DOHH2 (cell line): ENCODE results near the gene PCDHB11.
"Not testable (repeated sequence)": the region's sequence is repeated elsewhere in the genome, so short reads cannot be mapped to it uniquely, and the experiment has no call there.

Source experiments
- H3F3A ChIP-seq: fragments of 200-600 bp; sonication (generic), shearing (Covaris generic); 2 replicates; pipeline ENCODE4 v1.6.0; 2016; ENCODE audit warnings: antibody characterized with exemption, mild to moderate bottlenecking; ENCODE audit not compliant: control insufficient read depth, insufficient read depth
- H3K27ac ChIP-seq: fragments of 200-600 bp; sonication (generic); 2 replicates; pipeline ENCODE4 v1.5.1; 2014; ENCODE audit warnings: low read depth, mild to moderate bottlenecking, low read length, moderate library complexity
- H3K27me3 ChIP-seq: fragments of 200-600 bp; sonication (generic); 2 replicates; pipeline ENCODE4 v1.6.1; 2014; ENCODE audit warnings: mild to moderate bottlenecking, low read length, mixed read lengths; ENCODE audit not compliant: control insufficient read depth
- H3K36me3 ChIP-seq: fragments of 200-600 bp; sonication (generic); 2 replicates; pipeline ENCODE4 v1.6.1; 2014; ENCODE audit warnings: mild to moderate bottlenecking, low read length, moderate library complexity, mixed read lengths; ENCODE audit not compliant: control insufficient read depth
- H3K4me1 ChIP-seq: fragments of 200-600 bp; sonication (generic); 2 replicates; pipeline ENCODE4 v1.6.1; 2014; ENCODE audit warnings: mild to moderate bottlenecking, low read length, mixed read lengths; ENCODE audit not compliant: control insufficient read depth
- H3K4me2 ChIP-seq: fragments of 200-600 bp; sonication (generic); 2 replicates; pipeline ENCODE4 v1.6.0; 2014; ENCODE audit warnings: mild to moderate bottlenecking, low read length, moderate library complexity
- H3K4me3 ChIP-seq: fragments of 200-600 bp; sonication (generic); 2 replicates; pipeline ENCODE4 v1.5.1; 2014; ENCODE audit warnings: mild to moderate bottlenecking, low read length, mixed read lengths
- H3K79me2 ChIP-seq: fragments of 200-600 bp; sonication (generic); 2 replicates; pipeline ENCODE4 v1.6.1; 2014; ENCODE audit warnings: mild to moderate bottlenecking, low read length, mixed read lengths; ENCODE audit not compliant: control insufficient read depth
- H3K9me2 ChIP-seq: fragments of 200-600 bp; sonication (generic); replicated peaks from 2 replicates; pipeline ENCODE4 v1.6.1; 2014; ENCODE audit warnings: mild to moderate bottlenecking, low read length, mixed read lengths; ENCODE audit not compliant: control insufficient read depth
- H3K9me3 ChIP-seq: fragments of 200-600 bp; sonication (generic); 2 replicates; pipeline ENCODE4 v1.6.1; 2014; ENCODE audit warnings: antibody characterized with exemption, low read length, mixed read lengths; ENCODE audit not compliant: control insufficient read depth, insufficient read depth
- H4K20me1 ChIP-seq: fragments of 200-600 bp; sonication (generic); 2 replicates; pipeline ENCODE4 v1.6.0; 2014; ENCODE audit warnings: low read depth, mild to moderate bottlenecking, antibody characterized with exemption, low read length, moderate library complexity; ENCODE audit not compliant: control insufficient read depth, insufficient read depth
- EZH2phosphoT487 ChIP-seq: fragments of 200-600 bp; sonication (generic); IDR thresholded peaks from 2 replicates; pipeline ENCODE4 v1.6.1; 2017; ENCODE audit warnings: borderline replicate concordance, mild to moderate bottlenecking, antibody characterized with exemption, low read length, moderate library complexity, mixed read lengths
- TF ChIP-seq, protein P1 (sequence below): fragments of 200-600 bp; sonication (generic); IDR thresholded peaks from one replicate; pipeline ENCODE4 v1.5.1; 2014; ENCODE audit warnings: antibody characterized with exemption, mild to moderate bottlenecking, low read depth, low read length; ENCODE audit not compliant: poor library complexity, severe bottlenecking

PCDHB11 gene

DNA sequence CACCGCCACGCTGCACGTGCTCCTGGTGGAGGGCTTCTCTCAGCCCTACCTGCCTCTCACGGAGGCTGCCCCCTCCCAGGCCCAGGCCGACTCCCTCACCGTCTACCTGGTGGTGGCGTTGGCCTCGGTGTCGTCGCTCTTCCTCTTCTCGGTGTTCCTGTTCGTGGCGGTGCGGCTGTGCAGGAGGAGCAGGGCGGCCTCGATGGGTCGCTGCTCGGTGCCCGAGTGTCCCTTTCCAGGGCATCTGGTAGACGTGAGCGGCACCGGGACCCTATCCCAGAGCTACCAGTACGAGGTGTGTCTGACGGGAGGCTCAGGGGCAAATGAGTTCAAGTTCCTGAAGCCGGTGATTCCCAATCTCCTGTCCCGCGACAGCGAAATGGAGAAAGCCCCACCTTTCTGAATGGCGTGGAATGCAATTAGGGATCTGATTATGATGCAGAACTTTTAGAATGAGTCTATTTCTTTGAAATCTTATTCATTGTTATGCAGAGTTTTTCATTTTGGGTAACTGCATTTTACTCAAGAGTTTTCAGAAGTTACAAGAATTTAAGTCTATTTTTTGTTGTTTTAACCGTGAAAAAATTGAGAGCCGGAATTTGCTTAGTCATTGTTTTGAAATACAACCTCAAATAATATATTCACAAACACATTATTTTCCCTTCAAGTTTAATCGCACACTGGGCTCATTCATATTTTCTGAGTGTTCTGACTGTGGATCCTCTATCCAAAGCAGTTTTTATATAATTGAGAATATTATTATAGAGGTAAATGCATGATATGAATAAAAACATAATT is 37.3 kb downstream of the PCDHB11 start:
- Histone ChIP-seq H3K36me3 (no peaks in the 10 kb centered on the region), H3K9me3 (peaks cover 4% of the 10 kb centered on the region; the same call in 1 of the 2 replicates), H3K79me2 (no peaks in the 10 kb centered on the region), H4K20me1 (no peaks in the 10 kb centered on the region), H3K4me3 (no peak overlapping the region), H3K4me2 (no peak overlapping the region), H3K27me3 (no peaks in the 10 kb centered on the region), H3K4me1 (no peaks in the 10 kb centered on the region), H3K27ac (no peak overlapping the region), H3F3A (no peaks in the 10 kb centered on the region), H3K9me2 (no peaks in the 10 kb centered on the region)
- no peak for TF ChIP-seq EZH2phosphoT487
- TF ChIP-seq, protein P1, sequence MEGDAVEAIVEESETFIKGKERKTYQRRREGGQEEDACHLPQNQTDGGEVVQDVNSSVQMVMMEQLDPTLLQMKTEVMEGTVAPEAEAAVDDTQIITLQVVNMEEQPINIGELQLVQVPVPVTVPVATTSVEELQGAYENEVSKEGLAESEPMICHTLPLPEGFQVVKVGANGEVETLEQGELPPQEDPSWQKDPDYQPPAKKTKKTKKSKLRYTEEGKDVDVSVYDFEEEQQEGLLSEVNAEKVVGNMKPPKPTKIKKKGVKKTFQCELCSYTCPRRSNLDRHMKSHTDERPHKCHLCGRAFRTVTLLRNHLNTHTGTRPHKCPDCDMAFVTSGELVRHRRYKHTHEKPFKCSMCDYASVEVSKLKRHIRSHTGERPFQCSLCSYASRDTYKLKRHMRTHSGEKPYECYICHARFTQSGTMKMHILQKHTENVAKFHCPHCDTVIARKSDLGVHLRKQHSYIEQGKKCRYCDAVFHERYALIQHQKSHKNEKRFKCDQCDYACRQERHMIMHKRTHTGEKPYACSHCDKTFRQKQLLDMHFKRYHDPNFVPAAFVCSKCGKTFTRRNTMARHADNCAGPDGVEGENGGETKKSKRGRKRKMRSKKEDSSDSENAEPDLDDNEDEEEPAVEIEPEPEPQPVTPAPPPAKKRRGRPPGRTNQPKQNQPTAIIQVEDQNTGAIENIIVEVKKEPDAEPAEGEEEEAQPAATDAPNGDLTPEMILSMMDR, result no peak

DNA sequence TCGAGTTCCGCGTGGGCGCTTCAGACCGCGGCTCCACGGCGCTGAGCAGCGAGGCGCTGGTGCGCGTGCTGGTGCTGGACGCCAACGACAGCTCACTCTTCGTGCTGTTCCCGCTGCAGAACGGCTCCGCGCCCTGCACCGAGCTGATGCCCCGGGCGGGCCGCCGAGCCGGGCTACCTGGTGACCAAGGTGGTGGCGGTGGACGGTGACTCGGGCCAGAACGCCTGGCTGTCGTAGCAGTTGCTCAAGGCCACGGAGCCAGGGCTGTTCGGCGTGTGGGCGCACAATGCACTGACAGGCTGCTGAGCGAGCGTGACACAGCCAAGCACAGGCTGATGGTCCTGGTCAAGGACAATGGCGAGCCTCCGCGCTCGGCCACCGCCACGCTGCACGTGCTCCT is 42.1 kb downstream of the PCDHB11 start:
- peaks cover 9% of the 10 kb centered on the region; the same call in 1 of the 2 replicates for H3K9me3 ChIP-seq
- no peaks in the 10 kb centered on the region for H3K27me3 ChIP-seq
- no peaks in the 10 kb centered on the region for H3F3A ChIP-seq
- H3K4me2 ChIP-seq, result no peak overlapping the region
- H3K4me1 ChIP-seq, result no peaks in the 10 kb centered on the region
- H3K4me3 ChIP-seq, result no peak overlapping the region
- no peak for TF ChIP-seq EZH2phosphoT487
- TF ChIP-seq, protein P1, result no peak
- H3K27ac ChIP-seq, result no peak overlapping the region
- H4K20me1 ChIP-seq, result no peaks in the 10 kb centered on the region
- H3K9me2 ChIP-seq, result no peaks in the 10 kb centered on the region
- H3K36me3 ChIP-seq, result no peaks in the 10 kb centered on the region
- H3K79me2 ChIP-seq, result no peaks in the 10 kb centered on the region

DNA sequence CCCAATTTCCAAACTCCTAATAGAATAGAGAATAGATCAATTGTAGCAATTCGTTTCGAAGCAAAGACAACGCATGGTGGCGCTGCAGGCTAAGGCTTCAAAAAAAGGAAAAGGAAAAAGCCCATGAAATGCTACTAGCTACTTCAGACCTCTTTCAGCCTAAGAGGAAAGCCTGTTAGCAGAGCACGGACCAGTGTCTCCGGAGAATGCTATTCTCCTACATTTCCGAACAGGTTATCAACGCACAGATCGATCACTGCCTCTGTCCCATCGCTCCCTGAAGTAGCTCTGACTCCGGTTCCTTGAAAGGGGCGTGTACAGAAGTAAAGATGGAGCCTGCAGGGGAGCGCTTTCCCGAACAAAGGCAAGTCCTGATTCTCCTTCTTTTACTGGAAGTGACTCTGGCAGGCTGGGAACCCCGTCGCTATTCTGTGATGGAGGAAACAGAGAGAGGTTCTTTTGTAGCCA is 45.9 kb downstream of the PCDHB11 start, which contains the start of gene PCDHB15:
Gene PCDHB15 (plus strand): TSS at position 146 of the 468 bp plus-strand sequence. CDS start 184 bp downstream, at position 330.
- no peaks in the 10 kb centered on the region for H3K27me3 ChIP-seq
- H3K79me2 ChIP-seq, result no peaks in the 10 kb centered on the region
- TF ChIP-seq, protein P1, result peak; percentile 47
- TF ChIP-seq EZH2phosphoT487, result no peak
- peaks cover 15% of the 10 kb centered on the region; the same call in 1 of the 2 replicates for H3K9me3 ChIP-seq
- H4K20me1 ChIP-seq, result no peaks in the 10 kb centered on the region
- H3K4me1 ChIP-seq, result no peaks in the 10 kb centered on the region
- no peak within 1 kb of the TSS for H3K27ac ChIP-seq
- no peaks in the 10 kb centered on the region for H3K36me3 ChIP-seq
- H3K9me2 ChIP-seq, result no peaks in the 10 kb centered on the region
- H3K4me3 ChIP-seq, result no peak within 1 kb of the TSS
- no peaks in the 10 kb centered on the region for H3F3A ChIP-seq
- H3K4me2 ChIP-seq, result no peak within 1 kb of the TSS

DNA sequence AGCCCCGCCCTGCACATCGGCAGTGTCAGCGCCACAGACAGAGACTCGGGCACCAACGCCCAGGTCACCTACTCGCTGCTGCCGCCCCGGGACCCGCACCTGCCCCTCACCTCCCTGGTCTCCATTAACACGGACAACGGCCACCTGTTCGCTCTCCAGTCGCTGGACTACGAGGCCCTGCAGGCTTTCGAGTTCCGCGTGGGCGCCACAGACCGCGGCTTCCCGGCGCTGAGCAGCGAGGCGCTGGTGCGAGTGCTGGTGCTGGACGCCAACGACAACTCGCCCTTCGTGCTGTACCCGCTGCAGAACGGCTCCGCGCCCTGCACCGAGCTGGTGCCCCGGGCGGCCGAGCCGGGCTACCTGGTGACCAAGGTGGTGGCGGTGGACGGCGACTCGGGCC is 47.5 kb downstream of the PCDHB11 start:
- not testable (repeated sequence) for H4K20me1 ChIP-seq, H3K4me3 ChIP-seq
- peaks cover 10% of the 10 kb centered on the region; the same call in 1 of the 2 replicates for H3K9me3 ChIP-seq

DNA sequence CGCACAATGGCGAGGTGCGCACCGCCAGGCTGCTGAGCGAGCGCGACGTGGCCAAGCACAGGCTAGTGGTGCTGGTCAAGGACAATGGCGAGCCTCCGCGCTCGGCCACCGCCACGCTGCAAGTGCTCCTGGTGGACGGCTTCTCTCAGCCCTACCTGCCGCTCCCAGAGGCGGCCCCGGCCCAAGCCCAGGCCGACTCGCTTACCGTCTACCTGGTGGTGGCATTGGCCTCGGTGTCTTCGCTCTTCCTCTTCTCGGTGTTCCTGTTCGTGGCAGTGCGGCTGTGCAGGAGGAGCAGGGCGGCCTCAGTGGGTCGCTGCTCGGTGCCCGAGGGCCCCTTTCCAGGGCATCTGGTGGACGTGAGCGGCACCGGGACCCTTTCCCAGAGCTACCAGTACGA is 48.0 kb downstream of the PCDHB11 start:
- not testable (repeated sequence) for H3K4me3 ChIP-seq, H3K4me1 ChIP-seq, H3K4me2 ChIP-seq, H3K27ac ChIP-seq, H3K9me2 ChIP-seq, H3K9me3 ChIP-seq, H4K20me1 ChIP-seq, H3K36me3 ChIP-seq, H3K27me3 ChIP-seq, H3F3A ChIP-seq, H3K79me2 ChIP-seq

More for the DNA sequence above, 47.5 kb downstream of the PCDHB11 start:
- H3K79me2 ChIP-seq, H3K27ac ChIP-seq, H3K36me3 ChIP-seq, H3K4me1 ChIP-seq, H3F3A ChIP-seq, H3K4me2 ChIP-seq, H3K9me2 ChIP-seq, H3K27me3 ChIP-seq: not testable (repeated sequence)
